ENCODE results near the gene SECTM1.

Gene SECTM1

DNA sequence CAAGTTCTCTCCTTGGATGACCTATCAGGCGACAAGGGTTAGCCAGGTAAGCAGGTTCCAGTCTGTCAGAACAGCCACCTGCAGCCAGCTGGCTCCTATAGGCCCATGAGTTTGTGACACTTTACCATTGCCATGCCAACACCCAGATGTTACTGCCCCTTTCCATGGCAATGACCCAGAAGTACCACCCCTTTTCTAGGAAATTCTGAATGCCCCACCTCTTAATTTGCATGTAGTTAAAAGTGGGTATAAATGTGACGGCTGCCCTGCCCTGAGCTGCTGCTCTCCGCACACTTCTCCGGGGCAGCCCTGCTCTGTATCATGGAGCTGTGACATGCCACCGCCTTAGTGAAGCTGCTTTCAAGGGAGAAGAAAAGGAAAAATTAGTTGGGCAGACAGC lies 10.0 kb upstream of the SECTM1 start:
- H3K4me3 ChIP-seq (ENCODE audit: low read length): no peak overlapping the region
- TF ChIP-seq, protein P1, sequence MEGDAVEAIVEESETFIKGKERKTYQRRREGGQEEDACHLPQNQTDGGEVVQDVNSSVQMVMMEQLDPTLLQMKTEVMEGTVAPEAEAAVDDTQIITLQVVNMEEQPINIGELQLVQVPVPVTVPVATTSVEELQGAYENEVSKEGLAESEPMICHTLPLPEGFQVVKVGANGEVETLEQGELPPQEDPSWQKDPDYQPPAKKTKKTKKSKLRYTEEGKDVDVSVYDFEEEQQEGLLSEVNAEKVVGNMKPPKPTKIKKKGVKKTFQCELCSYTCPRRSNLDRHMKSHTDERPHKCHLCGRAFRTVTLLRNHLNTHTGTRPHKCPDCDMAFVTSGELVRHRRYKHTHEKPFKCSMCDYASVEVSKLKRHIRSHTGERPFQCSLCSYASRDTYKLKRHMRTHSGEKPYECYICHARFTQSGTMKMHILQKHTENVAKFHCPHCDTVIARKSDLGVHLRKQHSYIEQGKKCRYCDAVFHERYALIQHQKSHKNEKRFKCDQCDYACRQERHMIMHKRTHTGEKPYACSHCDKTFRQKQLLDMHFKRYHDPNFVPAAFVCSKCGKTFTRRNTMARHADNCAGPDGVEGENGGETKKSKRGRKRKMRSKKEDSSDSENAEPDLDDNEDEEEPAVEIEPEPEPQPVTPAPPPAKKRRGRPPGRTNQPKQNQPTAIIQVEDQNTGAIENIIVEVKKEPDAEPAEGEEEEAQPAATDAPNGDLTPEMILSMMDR (conservative IDR thresholded peaks at IDR 0.05; ENCODE audit: low read length): no peak
- no peak for DNase-seq (ENCODE audit: low read depth)

DNA sequence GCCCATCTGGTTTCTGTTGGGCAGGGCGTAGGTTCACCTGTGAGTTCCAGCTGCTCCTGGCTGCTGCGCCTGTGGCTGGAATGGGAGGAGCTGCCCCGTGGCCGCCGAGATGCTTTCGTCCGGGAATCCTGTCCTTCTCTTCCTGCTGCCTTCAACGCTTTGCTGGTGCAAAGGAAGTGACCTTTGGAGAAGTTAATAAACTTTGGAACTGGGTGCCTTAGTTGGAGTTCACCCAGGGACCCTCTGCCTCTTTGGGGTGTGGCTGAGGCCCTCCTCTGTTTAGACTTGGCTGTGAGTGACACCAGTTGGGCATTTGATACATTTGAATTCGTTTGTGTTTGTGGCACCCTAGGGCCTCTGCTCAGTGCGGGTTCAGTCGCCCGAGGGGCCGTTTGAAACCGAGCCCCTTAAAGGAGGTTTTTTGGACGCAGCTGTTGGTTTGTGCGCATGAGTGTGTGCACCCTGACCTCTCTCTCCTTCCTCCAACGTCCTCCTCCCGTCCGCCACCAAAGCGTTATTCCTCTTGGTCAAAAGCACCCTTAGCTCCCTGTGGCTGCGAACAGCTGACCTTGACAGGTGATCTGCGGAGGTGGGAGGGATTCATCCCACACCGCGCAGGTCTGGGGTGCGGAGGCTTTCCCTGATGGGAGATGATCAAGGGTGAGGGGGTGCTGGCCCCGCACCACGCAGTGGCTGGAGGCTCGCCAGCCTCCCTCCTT lies 9.0 kb upstream of the SECTM1 start:
- TF ChIP-seq, protein P1 (conservative IDR thresholded peaks at IDR 0.05; ENCODE audit: low read length): no peak
- no peak overlapping the region for H3K4me3 ChIP-seq (ENCODE audit: low read length)
- DNase-seq (ENCODE audit: low read depth): no peak

DNA sequence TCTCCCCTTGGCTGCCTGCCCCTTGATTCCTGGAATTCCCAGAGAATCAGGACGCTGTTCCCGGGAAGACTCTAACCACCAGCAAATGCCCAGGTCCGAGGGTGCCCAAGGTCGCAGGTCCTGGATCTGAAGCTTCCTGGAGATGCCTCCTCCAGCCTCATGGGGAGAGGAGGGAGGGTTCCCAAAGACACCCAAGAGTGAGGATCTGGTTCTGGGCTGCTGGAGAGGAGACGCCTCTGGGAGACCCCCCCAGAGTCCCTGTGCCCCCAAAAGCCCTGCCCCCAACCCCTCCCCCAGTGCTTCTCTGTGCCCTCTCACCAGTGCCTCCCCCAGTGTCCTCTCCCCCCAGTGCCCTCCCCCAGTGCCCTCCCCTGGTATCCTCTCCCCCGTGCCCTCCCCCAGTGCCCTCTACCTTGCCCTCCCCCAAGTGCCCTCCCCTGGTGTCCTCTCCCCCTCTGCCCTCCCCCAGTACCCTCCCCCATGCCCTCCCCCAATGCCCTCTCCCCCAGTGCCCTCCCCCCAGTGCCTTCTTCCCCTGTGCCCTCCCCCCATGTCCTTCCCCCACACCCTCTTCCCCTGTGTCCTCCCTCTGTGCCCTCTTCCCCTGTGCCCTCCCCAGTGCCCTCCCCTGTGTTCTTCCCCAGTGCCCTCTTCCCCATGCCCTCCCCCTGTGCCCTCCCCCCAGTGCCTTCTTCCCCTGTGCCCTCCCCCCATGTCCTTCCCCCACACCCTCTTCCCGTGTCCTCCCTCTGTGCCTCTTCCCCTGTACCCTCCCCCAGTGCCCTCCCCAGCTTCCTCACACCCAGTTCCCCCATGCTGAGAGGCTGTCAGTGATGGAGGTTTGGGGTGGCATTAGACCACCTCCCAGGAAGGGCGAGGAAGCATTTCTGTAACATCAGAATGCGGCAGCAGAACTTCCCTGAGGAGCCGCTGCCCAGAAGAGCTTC lies 6.3 kb upstream of the SECTM1 start:
- peak; percentile 15 for DNase-seq (ENCODE audit: low read depth)
- TF ChIP-seq, protein P1 (conservative IDR thresholded peaks at IDR 0.05; ENCODE audit: low read length): no peak
- H3K4me3 ChIP-seq (ENCODE audit: low read length): peak overlapping the region; percentile 49

DNA sequence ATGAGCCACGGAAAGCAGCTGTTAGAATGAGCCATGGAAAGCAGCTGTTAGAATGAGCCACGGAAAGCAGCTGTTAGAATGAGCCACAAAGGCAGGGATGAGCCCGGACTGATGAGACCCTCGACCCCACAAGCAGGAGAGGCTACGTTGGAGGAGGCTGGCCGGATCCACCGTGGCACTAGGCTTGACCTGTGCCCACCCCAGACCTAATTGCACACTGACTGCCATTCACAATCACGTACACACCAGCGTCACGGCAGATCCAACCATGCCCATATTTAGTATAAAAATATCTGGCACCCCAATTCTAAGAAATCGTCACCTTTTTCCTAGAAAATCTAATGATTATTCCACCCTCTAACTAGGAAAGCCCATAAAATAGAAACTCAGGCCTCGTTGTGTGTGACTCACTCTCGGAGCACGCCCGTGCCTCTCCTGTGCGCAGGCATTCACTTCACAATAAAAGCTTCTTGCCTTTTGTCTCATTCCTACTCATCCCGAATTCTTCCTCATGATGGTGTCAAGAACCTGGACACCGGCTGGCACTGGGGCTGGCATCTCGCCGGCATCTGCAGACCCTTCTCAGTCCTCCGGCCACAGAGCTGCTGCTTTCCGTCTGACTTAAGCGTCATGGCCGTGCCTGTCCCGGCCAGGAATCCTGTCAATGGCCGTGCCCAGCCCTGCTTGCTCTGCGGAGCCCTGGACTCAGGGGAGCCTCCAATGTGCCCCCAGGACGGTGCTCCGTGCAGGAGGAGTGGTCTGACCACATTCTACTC lies 5.5 kb upstream of the SECTM1 start:
- peak overlapping the region; percentile 49 for H3K4me3 ChIP-seq (ENCODE audit: low read length)
- TF ChIP-seq, protein P1 (conservative IDR thresholded peaks at IDR 0.05; ENCODE audit: low read length): no peak
- peak; percentile 66 for DNase-seq (ENCODE audit: low read depth)

DNA sequence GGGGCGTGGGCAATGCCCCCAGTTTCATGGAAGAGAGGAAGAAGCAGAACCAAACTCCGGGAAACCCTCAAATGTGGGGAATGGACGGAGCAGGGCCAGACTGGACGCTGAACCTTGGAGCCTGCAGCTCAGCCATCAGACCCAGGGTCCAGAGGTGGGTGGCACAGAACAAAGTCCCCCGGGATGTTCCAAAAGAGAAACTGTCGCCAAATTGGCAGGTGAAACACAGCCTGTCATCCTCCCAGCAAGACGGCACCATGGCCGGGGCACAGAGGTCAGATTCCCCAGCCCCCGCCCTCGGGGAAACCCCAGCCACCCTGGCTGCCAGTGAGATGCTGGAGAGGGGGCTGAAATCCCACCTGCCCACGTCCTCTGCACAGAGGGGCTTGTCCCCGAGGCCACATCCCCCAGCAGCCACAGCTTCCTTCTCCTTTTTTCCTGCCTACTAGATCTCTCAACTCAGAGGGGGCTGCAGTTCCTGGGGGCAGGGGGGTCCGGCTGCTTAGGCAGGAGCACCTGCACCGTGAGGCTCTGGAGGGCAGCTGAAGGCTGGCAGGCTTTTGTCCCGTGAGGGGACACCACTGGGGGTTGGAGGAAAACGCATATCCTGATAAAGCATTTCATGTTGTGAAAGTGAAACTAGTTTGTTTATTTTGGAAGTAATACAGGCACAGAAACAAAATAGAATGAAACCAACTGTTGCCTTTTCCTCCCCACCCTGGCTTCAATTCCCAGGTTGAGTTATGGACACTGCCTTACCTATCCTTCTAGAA lies 1.2 kb upstream of the SECTM1 start:
- no peak for DNase-seq (ENCODE audit: low read depth)
- TF ChIP-seq, protein P1 (conservative IDR thresholded peaks at IDR 0.05; ENCODE audit: low read length): no peak
- peak overlapping the region; percentile 54 for H3K4me3 ChIP-seq (ENCODE audit: low read length)

DNA sequence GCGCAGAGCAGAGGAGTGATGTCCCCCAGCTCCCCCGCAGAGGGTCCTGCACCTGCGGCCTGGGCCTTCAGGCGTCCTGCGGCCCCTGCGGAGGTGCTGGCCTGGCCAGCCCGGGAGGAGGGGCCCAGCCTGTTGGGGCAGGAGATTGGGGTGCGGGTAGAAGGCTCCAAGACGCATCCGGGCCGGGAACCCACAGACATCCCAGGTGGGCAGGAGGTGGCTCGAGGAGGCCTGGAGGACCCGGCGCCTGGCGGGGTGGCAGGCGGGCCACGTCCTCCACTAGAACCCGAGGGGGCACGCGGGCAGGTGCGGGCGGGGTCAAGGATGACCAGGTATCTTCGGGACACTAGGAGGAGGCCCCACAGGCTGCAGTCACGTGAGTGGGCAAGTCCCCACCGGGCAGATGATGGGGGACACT lies 647 bp upstream of the SECTM1 start:
- no peak for DNase-seq (ENCODE audit: low read depth)
- peak overlapping the region; percentile 54 for H3K4me3 ChIP-seq (ENCODE audit: low read length)
- TF ChIP-seq, protein P1 (conservative IDR thresholded peaks at IDR 0.05; ENCODE audit: low read length): no peak
